ENCODE data around the gene TPRN.

Gene TPRN

GRCh38 chr9:137159105-137160053 is 41.2 kb downstream of the TPRN start:
- no peak for DNase-seq

DNA sequence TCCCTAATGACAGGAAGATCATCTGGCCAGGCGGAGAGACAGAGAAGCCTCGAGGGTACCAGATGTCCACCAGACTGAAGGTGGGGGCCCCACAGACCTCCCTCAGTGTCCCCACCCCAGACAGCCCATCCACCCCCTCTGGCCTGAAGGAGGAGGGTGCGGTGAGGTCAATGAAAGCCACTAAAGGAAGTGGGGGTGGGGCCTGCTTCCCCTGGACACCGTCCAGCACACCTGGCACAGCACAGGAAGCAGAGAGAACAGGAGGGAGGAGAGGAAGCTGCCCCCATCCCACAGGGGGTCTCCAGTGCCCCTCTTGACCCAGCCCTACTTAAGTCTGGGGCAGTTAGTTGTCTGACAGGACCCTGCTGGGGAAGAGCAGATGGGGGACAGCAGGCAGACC is 41.9 kb downstream of the TPRN start:
- no peak for DNase-seq

DNA sequence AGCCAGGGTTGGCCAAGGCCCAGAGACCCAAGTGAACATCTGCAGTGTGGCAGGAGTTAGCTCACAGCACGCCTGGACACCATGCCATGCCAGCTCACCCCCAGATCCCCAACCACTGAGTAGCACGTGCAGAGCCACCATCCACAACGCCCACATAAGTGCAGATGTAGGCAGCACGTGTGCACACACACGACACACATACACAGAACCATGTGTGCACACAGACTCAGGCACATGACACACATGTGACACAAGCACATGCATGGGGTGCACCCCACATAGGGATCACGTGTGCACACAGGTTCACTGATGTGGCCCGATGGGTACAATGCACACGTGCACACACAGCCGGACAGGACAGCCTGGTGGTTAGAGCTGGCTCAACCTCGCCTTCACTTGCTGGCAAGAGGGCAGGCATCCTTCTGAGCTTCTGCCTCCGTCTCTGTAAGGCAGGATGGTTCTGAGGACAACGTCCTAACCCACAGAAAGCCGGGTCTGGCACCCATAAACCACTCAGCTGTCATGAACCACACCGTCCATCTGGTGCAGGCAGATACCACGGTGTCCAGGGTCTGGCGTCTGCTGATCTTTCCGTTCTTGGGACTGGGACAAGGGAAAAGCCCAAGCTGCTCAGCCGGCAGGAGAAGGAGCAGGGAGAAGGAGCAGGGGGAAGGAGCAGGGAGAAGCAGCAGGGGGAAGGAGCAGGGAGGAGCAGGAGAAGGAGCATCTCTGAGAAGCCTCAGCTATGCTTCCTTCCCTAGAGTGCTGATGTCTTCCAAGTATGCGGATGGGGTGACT is 42.7 kb downstream of the TPRN start:
- DNase-seq: no peak

- peak; percentile 66 to 85 for DNase-seq
Observed at GRCh38 chr9:137156567-137157375, 43.8 kb downstream of the TPRN start.

DNA sequence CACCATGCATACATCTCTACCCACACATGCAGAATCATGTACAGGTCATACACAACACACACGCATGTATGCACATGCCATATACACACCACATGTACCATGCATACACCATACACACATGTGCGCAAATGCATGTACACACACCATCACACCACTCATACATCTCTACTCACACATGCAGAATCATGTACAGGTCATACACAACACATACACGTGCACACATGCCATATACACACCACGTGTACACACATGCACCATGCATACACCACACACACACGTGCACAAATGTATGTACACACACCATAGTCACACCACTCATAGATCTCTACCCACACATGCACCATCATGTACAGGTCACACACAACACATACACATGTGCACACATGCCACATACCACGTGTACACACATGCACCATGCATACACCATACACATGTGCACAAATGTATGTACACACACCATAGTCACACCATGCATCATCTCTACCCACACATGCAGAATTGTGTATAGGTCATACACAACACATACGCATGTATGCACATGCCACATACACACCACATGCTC is 47.6 kb downstream of the TPRN start:
- no peak for DNase-seq

DNA sequence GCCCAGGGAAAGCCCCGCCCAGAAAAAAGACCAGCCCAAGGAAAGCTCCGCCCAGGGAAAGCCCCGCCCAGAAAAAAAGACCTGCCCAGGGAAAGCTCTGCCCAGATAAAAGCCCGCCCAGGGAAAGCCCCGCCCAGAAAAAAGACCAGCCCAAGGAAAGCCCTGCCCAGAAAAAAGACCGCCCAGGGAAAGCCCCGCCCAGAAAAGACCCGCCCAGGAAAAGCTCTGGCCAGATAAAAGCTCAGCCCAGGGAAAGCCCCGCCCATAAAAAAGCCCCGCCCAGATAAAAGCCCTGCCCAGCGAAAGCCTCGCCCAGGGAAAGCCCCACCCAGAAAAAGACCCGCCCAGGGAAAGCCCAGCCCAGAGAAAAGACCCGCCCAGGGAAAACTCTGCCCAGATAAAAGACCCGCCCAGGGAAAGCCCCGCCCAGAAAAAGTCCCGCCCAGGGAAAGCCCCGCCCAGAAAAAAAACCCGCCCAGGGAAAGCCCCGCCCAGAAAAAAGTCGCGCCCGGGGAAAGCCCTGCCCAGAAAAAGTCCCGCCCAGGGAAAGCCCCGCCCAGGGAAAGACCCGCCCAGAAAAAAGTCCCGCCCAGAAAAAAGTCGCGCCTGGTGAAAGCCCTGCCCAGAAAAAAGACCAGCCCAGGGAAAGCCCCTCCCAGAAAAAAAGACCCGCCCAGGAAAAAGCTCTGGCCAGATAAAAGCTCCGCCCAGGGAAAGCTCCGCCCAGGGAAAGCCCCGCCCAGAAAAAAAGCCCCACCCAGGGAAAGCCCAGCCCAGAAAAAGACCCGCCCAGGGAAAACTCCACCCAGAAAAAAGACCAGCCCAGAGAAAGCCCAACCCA is 49.7 kb downstream of the TPRN start:
- peak; percentile 40 to 58 for DNase-seq

GRCh38 chr9:137149942-137150616 is 50.5 kb downstream of the TPRN start:
- DNase-seq: no peak

DNA sequence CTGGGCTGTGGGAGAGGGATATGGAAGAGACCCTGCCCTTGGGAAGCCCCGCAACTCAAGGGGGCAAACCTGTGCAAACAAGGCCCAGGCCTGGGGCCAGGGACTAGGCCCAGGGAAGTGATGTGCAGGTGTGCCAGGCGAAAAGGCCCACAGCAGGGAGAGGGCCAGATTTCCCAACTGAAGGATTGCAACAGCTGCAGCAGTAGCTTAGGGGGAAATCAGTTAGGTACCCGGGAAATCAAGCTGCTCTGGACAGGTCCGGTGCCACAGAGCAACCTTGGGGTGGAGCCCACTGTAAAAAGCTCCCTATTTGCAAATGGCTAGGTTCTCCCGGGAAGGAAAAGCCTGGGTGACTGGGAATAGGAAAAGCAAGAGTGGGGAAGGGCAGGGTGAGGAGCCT is 51.2 kb downstream of the TPRN start:
- DNase-seq: no peak

GRCh38 chr9:137148661-137149060 is 51.9 kb downstream of the TPRN start:
- DNase-seq: no peak

DNA sequence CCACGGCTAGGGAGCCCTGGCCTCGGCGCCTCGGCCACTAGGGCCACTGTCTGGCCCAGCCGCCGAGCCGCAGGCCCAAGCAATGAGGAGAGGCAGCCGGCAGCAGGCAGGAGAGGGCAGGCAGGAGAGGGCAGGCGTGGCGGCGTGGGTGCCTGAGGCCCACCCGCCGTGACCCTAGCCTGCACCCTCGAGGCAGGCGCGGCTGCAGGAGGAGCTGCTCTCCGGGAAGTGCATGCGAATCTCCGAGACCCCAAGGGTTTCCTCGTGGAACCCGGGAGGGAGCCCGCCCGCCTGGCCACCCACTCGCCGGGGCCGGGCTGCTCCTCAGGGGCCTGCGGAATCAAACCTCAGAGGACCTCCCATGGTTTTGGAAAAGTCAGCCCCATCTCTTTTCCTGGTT is 52.3 kb downstream of the TPRN start:
- DNase-seq: no peak

GRCh38 chr9:137147793-137148160 is 52.8 kb downstream of the TPRN start:
- no peak for DNase-seq

DNA sequence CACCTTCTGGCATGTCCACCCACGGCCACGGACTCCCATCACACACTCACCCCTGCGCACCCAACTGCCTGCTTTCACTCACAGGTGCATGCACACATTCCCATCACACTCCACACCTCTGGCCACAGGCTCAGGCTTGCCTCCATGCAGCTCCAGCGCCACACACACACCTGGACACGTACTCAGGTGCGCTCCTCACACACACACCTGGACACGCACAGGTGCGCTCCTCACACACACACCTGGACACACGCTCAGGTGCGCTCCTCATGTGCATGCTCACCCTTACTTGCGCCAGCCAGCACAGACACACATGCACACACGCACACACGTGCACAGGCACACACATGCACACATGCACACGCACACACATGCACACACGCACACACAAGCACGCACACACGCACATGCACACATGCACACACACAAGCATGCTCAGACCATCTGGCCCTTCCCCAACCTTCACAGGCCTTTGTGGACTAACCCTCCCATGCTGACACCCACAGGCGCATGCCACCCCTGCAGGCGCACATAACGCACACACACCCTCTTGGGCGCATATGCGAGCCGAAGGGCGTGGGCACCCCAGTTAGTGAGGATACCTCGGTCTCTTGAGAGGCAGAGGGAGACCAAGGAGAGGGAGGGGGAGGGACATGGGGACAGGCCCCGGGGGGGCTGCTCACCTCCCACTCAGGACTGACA is 53.3 kb downstream of the TPRN start:
- DNase-seq: no peak

DNA sequence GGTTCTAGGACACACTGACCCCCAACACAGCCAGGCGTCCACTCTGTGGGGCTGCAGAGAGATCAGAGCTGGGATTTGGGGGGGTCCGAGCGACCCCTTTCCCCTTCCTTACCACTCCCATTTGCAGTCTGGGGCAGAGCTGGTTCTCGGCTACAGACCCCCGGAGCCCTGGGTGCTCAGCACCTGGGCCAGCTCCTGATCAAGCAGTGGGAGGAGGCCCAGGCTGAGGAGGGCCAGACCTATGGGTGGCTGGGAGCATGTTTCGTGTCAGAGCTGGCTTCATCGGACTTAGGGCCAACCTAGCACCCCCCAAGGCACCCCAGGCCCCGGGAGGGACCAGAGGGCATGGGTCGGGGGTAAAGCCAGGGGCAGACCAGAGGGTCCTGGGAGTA is 54.0 kb downstream of the TPRN start:
- DNase-seq: no peak

- no peak for DNase-seq
Observed at GRCh38 chr9:137145731-137146526, 54.6 kb downstream of the TPRN start.

- no peak for DNase-seq
Observed at GRCh38 chr9:137143459-137143858, 57.1 kb downstream of the TPRN start.

GRCh38 chr9:137141976-137142936 is 58.3 kb downstream of the TPRN start:
- no peak for DNase-seq
